Hematopoietic multipotent progenitor cell treated with erythropoietin and hydrocortisone succinate and interleukin-3 and kit ligand, for 8 days (in vitro differentiated cells): ENCODE results near the gene SCAMP5.

ENCODE experiments used
- DNase-seq: peaks from one replicate; pipeline ENCODE4 v3.0.0-alpha.2; 2015

Gene SCAMP5

DNA sequence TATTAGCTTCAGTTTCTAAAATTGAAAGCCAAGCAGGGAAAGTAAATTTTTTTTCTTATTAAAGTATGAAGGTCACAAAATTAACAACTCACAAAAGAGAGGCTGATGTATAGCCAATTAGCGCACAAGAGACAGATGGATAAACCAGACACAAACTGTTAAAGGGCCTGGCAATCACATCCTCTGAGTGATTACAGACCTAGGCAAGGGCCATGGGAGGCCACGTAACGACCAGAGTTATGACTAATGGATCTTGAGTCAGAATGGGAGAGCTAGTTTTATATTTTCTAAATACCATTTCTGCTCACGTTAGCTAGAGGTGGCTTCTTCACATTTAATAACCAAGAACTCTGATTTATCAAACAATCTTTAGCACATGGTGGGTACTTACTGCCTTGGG lies 17.8 kb upstream of the SCAMP5 start:
- no peak for DNase-seq

DNA sequence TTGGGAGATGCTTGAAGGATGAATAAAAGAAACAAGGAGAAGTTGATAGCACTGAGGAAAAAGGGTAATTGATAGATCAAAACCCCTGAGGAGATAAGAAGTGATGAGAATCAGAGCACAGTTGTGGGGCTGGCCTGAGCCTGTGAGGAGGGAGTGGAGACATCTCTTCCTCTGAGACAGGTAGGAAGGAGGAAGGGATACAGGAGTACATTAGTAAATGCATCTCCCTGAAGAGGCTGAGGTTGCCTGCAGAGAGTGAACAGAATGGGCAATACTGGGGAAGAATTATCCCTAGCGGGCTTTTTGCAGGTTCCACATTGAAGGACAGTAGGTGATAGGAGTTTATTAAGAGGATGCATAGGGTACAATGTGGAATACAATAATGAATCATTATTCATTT lies 17.3 kb upstream of the SCAMP5 start:
- no peak for DNase-seq

DNA sequence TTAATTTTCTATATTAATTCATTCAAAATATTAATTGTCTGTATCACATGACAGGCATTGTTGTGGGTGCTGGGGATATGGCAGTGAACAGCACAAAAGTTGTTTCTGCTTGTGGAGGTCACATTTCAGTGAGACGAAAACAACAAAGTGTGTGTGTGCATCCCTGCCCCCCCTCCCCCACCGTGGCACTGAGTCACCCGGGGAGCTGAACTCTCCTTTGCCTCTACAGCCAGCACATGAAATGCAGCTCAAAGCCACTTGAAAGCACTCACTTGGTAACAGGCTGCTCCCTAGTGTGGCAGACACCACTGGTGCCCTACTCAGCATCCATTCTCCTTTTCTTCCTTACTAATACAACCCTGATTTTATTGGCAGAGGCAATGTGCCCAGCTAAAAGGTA lies 16.9 kb upstream of the SCAMP5 start:
- no peak for DNase-seq

DNA sequence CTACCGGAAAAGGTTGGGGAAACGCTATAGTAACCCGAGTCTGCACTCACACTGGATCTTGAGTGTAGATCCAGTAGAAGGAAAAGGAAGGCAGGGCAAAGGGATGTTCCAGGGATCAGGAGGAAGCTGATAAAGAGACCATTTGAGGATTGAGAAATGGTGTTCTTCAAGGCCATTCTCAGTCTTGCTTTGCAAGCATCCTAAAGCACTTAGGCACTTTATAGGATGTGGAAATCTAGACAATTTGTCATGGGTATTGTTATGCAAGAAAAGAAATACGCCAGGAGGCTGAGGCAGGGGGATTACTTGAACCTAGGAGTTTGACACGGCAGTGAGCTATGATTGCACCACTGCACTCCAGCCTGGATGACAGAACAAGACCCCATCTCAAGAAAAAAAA lies 13.2 kb upstream of the SCAMP5 start:
- no peak for DNase-seq

DNA sequence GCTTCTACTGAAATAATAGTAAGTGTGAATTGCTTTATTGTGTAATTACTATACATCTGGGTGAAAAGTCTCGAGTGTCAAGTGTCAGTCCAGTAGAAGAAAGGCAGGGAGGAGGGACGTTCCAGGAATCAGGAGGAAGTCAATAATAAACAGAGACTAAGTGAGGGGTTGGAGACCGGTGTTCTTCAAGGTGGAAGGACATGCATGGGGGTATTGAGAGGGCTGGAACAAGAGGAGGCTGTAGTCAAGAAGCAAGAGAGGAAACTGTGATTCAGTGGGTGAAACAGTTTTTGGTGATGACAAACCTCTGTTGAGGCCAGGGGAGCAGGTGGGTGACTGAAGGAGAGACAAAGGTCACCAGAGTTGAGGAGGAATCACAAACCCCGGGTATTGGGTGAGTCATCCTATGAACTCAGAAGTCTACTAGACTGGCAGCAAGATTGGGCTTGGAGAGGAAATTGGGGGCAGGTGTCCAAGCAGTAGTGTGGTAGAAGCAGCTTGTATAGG lies 11.6 kb upstream of the SCAMP5 start:
- no peak for DNase-seq

DNA sequence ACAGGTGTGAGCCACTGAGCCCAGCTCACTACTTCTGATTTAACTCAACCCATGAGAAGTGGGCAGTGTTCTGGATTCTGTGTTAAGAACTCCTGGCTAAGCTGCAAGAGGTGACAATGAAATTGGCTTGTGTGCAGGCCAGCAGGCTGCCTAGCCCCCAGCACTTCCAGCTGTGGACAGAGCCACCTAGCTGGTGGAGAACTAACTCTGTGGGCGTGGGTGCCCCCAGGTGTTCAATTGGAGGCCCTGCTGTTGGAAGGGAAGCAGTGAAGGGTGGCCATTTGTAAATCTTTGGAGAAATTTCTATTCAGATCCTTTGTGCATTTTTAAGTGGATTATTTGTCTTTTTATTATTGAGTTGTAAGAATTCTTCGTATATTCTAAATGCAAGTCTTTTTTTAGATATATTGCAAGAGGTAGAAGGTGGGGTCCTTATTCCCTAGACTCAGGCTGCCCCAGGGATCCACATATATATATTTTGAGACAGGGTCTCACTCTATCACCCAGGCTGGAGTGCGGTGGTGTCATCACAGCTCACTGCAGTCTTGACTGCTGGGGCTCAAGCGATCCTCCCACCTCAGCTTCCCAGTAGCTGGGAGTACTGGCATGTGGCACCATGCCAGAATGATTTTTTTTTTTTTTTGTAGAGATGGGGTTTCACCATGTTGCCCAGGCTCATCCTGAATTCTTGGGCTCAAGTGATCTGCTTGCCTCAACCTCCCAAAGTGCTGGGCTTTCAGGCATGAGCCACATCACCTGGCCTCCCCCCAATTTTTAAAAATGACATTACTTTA lies 7.2 kb upstream of the SCAMP5 start:
- DNase-seq, result peak; percentile 65

DNA sequence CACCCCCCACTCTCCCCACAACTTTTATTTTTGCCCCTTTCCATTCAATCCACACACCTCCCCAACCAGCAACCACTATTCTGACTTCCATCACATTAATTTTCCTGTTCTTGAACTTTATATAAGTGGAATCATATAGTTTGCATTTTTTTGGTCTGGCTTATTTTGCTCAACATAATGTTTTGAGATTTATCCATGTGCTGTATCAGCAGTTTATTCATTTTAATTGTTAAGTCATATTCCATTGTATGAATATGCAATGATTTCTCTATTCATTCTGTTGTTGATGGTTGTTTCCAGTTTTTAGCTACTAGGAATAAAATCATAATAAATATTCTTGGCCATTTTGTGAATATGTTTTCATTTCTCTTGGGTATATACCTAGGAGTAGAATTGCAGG lies 5.8 kb upstream of the SCAMP5 start:
- no peak for DNase-seq

DNA sequence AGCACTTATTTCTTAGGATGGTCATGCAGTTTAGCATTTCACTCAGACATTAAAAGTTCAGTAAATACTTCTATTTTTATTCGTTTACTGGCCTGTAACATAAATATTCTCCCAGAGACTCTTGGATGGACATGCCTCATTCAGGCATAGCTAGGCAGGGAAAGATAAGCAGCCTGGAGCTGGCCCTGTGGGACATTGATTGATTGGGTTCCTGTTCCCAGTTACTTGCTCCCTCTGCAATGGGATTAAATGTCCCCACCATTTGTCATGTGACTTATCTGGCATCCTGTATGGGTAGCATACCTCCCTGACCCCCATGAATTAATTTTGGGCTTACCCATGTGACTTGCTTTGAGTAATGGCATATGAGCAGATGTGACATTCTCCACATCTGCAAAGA lies 2.7 kb upstream of the SCAMP5 start:
- no peak for DNase-seq

DNA sequence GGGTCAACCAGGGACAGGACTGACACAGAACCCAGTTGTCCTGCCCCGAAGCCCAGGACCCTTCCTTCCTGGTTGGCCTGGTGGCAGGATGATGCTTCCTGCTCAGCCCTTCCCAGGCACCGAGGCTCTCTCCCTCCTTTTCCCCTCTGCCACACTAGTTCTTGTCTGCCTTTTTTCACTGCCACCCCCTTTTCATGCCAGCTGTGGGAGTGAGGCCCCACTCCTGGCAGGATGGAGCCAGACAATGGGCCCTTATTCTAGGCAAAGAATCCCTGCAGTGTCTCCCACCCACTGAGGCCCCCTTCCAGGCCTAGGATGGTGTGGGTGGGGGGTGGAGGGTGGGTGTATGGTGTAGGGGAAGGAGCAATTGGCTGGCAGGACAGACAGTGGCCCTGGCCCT lies 1.1 kb upstream of the SCAMP5 start:
- DNase-seq, result no peak

DNA sequence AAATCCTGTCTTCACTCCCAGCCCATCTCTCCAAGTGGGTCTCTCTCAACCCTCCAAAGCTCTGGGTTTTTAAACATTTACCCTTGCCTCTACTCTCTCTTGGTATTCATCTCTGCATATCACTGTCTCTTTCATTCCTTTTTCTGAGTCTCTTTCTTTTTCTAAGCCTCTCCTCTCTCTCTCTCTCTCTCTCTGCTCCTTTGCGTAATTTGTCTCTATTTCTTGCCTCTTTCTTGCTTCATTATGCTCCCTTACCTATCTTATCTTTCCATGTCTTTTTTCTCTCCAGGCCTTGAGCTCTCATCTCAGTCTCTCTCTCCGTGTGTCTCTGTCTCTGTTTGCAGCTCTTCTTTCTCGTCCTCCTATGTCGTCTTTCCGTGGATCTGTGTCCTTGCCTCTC lies 678 bp upstream of the SCAMP5 start:
- no peak for DNase-seq

DNA sequence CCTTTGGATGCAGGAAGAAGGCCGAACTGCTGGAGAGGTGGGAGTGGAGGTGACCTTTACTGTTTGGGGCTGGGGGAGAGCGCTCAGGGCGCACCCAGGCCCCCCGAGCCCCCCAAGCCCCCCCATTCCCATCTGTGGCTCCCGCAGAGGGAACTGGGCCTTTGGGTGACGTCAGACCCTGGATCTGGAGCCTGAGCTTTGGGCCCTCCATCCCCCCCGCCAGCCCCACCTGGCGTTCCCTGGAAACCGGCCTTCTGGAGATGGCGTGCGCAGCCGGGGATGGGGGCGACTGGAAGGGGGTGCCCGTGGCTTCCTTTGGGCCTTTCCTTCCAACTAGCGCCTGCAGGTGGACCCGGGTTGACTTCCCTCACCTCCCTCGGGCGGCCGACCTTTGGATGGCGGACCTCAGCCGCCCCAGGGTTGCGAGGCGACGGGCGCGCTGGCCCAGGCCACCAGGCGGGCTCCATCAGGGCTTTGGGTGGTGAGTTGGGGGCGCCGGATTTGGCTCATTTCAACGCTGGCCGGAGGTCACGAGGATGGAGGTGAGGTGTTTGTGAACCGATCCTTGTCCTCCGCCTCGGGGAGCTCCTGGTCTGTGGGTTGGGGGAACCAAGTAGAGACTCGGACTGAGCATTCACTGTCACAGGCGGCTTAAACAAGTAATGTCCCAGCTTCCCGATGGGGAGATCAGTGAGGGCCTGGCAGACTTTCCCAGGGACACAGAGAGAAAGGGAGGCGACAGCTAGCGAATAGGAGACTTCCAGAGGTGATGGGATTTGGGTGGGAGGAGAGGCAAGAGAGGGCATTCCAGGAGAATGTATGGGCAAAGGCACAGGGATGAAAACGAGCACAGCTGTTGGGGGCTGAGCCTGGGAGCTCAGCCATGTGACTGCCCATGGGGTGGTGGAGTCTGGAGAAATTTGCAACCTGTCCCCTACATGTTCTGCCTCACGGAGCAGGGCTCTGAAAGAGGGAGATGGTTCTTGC lies 709 bp downstream of the SCAMP5 start:
- no peak for DNase-seq

DNA sequence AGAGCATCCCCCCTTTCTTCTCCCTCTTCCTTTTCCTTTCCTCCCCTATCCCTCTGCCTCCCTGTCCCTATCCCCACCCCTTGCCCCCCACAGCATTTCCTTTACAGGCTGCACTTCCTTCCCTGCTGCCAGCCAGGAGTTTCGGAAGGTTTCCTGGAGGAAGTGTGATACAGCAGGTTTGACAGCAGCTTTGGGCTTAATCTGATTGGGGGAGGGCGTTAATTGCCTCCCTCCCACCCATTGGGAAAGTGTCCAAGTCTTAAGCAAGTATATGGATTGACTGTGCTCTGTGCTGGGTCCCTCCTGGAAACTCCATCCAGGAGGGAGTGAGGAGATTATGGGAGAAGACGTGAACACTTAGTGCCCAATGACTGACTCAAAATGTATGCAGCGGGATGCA lies 1.8 kb downstream of the SCAMP5 start:
- no peak for DNase-seq

DNA sequence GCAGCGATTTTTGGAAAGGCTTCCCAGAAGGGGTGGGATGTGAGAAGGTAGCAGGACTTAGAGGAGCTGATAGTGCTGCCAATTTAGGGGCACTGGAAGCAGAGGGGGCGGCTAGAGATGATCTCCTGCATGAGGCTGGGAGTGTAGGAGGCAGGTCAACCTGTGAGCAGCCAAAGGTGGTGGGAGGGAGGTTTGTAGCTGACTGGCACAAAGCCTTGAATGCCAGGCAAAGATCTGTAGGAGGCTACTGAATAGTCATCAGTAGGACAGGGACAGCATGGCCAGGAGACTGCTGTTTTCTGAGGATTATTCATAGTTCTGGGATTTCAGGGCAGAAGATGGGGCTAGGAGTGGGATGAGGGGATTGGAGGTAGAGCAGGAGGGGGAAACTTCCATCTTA lies 2.2 kb downstream of the SCAMP5 start:
- DNase-seq, result no peak

DNA sequence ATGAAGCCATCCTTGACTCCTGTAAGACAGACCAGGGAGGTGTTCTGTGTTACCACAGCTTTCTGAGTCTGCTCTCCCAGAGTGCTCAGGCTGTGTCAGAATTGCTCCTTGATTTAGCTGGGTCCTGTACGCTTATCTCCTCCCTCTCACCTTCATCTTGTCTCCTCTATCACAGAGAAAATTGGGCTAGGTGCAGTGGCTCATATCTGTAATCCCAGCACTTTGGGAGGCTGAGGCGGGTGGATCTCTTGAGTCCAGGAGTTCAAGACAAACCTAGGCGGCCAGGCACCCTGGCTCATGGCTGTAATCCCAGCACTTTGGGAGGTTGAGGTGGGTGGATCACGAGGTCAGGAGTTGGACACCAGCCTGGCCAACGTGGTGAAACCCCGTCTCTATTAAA lies 5.9 kb downstream of the SCAMP5 start:
- no peak for DNase-seq

DNA sequence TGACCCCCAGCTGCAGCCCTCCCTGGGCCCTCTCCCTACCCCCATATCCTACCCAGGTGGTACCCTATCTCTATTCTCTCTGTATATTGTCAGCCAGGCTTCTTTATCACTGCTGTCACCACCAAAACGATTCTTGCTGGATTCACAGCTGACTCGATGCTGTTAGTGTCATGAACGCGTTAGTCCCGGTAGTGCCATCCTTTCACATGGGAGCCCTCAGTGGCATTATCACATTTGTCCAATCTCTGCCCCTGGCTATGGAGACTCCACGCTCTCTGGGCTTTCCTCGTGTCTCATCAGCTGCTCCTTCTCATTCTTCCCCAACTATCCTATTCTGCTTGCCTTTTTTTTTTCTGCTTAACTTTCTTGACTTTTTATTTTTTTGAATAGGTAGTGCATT lies 7.0 kb downstream of the SCAMP5 start:
- no peak for DNase-seq

DNA sequence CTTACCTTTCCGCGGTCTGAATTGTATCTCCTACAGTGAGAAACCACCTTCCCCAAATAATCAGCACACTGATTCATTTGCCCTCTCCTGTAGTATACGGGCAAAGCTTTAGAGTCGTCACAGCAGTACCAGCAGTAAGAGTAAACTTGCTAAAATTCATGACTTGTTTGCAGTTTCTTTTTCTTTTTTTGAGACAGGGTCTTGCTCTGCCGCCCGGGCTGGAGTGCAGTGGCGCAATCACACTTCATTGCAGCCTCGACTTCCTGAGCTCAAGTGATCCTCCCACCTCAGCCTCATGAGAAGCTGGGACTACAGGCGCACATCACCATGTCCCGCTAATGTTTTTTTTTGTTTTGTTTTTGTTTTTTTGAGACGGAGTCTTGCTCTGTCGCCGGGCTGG lies 11.9 kb downstream of the SCAMP5 start:
- no peak for DNase-seq

DNA sequence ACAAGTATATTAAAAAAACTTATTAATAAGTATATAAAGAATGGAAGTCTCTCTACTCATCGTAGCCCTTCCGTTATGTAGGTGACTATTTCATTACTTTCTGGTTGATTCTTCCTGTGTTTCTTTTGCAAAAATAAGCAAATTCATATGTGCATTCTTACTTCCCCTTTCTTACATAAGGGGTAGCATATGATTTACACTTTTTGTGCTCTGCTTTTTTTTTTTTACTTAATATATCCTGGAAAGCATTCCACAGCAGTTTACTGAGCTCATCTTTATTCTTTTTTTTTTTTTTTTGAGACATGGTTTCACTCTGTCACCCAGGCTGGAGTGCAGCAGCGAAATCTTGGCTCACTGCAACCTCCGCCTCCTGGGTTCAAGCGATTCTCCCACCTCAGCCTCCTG lies 12.9 kb downstream of the SCAMP5 start:
- DNase-seq, result no peak

DNA sequence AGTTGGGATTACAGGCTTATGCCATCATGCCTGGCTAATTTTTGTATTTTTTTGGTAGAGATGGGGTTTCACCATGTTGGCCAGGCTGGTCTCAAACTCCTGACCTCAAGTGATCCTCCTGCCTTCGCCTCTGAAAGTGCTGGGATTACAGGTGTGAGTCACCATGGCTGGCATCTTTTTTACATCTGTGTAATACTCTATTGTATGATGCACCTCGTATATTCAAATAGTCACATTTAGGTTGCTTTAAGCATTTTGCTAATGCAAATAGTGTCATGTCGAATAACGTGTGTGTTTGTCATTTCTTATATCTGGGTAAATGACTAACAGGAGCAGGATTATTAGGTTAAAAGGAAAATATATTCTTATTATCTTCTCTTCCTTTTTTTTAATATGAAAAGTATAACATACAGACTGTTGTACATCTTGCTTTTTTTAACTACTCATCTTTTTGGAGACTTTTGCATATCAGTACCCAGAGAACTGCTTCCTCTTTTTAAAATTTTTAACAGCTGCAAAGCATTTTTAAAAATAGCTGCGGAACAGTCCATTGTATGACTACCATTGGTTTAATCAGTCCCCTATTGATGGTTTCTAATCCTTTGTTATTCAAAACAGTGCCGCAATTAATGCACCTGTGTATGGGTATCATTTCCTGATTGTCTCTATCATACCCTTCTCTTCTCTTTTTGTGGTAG lies 13.4 kb downstream of the SCAMP5 start:
- DNase-seq, result no peak

DNA sequence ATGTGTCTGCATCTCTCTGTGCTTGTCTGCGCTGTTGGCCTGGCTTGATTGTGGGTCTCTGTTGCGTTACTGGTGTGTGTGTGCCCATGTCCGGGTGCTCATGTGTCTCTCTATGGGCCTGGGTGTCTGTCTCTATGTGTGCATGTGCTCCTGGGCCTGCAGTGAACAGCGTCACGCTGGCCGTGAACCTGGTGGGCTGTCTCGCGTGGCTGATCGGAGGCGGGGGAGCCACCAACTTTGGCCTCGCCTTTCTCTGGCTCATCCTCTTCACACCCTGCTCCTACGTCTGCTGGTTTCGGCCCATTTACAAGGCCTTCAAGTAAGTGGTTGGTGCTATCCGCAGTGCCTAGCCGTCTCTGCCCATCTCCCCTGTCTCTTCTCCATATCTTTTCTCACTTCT lies 21.1 kb downstream of the SCAMP5 start:
- DNase-seq, result no peak

DNA sequence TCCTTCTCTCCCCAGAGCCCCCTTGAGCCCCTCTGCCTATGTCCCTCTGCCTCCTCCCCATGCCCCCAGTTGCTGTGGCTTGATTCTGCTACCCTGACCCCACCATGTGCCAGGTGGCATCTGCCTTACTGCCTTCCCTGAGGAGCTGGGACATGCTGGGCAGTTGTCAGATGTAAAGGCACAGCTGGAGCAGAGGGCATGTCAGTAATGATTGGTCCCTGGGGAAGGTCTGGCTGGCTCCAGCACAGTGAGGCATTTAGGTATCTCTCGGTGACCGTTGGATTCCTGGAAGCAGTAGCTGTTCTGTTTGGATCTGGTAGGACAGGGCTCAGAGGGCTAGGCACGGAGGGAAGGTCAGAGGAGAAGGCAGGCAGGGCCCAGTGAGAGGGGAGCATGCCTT lies 24.6 kb downstream of the SCAMP5 start:
- DNase-seq, result no peak

DNA sequence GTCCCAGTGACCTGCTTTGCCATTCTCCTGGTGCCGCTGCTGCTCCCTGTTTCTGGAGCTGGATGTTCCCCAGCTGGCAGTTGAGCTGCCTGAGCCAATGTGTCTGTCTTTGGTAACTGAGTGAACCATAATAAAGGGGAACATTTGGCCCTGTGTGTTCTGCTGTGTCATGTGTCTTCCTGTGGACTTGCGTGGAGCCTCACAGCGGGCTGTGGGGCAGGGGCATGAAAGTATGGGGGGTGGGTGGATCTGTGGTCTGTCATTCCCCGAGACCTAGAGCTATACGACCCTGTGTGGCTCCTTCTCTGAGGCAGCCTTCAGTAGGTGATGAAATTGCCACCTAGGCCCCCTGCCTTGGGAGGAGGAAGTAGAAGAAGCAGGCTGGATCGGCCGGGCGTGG lies 26.0 kb downstream of the SCAMP5 start:
- DNase-seq, result no peak

DNA sequence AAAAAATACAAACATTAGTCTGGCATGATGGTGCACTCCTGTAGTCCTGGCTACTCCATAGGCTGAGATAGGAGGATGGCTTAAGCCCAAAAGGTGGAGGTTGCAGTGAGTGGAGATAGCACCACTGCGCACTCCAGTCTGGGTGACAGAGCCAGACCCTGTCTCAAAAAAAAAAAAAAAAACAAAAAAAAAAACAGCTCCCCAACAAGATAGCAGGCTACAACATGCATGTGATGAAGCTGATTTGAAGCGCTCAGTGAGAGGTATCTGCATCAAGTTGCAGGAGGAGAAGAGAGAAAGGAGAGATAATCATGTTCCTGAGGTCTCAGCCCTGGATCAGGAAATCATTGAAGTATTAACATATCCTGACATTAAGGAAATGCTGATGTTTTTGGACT lies 27.4 kb downstream of the SCAMP5 start:
- DNase-seq, result peak; percentile 76

DNA sequence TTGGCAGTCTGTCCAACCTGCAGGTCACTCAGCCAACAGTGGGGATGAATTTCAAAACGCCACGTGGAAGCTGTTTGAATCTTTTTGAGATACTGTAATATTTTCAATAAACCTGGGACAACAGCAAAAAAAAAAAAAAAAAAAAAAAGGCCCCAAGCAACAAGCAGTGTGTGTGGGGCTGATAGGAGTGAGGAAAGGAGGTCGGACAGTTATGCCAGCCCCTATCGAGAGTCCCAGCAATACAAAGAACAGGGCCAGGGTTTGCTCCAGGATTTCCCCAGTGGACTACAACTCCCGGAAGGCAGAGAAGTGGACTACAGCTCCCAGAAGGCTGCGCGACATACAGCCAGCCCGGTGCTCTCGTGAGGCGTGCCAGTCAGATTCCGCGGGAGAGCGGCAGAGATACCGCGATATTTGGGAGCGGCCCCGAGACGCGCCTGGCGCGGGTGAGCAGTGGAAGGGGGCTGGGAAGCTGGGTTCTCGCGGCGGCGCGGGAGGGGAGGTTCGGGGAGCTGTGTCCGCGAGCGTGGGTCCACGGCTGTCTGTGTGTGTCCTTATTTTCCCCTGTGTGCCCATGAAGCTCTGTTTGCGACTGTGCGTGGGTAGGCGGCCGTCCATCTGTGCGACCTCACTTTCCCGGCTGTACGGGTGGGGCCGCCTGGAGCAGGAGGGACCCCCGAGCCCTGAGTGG lies 28.0 kb downstream of the SCAMP5 start, which contains the start of gene PPCDC:
PPCDC (plus strand) TSS at position 410 of the 691 bp plus-strand sequence. CDS start 4,729 bp downstream, outside the sequence.
- DNase-seq, result peak; percentile 98
